ENCODE data around the gene CADPS2.

Gene CADPS2

GRCh38 chr7:122674502-122674901 lies 211.8 kb downstream of the CADPS2 start:
- DNase-seq (ENCODE audit: extremely low read depth, low read depth) = no peak
- TF ChIP-seq CTCF (IDR thresholded peaks at IDR 0.05; ENCODE audit: low read depth, low read length, missing control alignments) = no peak
- H3K4me3 ChIP-seq (replicated peaks; ENCODE audit: low read depth, low read length) = no peak overlapping the region

GRCh38 chr7:122673951-122674350 lies 212.3 kb downstream of the CADPS2 start:
- TF ChIP-seq CTCF (IDR thresholded peaks at IDR 0.05; ENCODE audit: low read depth, low read length, missing control alignments) = no peak
- no peak for DNase-seq (ENCODE audit: extremely low read depth, low read depth)
- no peak overlapping the region for H3K4me3 ChIP-seq (replicated peaks; ENCODE audit: low read depth, low read length)

- TF ChIP-seq CTCF (IDR thresholded peaks at IDR 0.05; ENCODE audit: low read depth, low read length, missing control alignments) = no peak
- no peak for DNase-seq (ENCODE audit: extremely low read depth, low read depth)
- H3K4me3 ChIP-seq (replicated peaks; ENCODE audit: low read depth, low read length) = no peak overlapping the region
These were observed 213.7 kb downstream of the CADPS2 start for GRCh38 chr7:122672536-122672935.

GRCh38 chr7:122663733-122664132 lies 222.5 kb downstream of the CADPS2 start:
- no peak for TF ChIP-seq CTCF (IDR thresholded peaks at IDR 0.05; ENCODE audit: low read depth, low read length, missing control alignments)

GRCh38 chr7:122658856-122659255 lies 227.4 kb downstream of the CADPS2 start:
- TF ChIP-seq CTCF (IDR thresholded peaks at IDR 0.05; ENCODE audit: low read depth, low read length, missing control alignments) = no peak
- no peak overlapping the region for H3K4me3 ChIP-seq (replicated peaks; ENCODE audit: low read depth, low read length)
- DNase-seq (ENCODE audit: extremely low read depth, low read depth) = no peak

More at GRCh38 chr7:122663733-122664132, 222.5 kb downstream of the CADPS2 start:
- H3K4me3 ChIP-seq (replicated peaks; ENCODE audit: low read depth, low read length) = no peak overlapping the region
- no peak for DNase-seq (ENCODE audit: extremely low read depth, low read depth)

- H3K4me3 ChIP-seq (replicated peaks; ENCODE audit: low read depth, low read length) = no peak overlapping the region
- no peak for TF ChIP-seq CTCF (IDR thresholded peaks at IDR 0.05; ENCODE audit: low read depth, low read length, missing control alignments)
- no peak for DNase-seq (ENCODE audit: extremely low read depth, low read depth)
These were observed 232.6 kb downstream of the CADPS2 start for GRCh38 chr7:122653685-122654084.

GRCh38 chr7:122652876-122653275 lies 233.4 kb downstream of the CADPS2 start:
- no peak for DNase-seq (ENCODE audit: extremely low read depth, low read depth)
- TF ChIP-seq CTCF (IDR thresholded peaks at IDR 0.05; ENCODE audit: low read depth, low read length, missing control alignments) = no peak
- H3K4me3 ChIP-seq (replicated peaks; ENCODE audit: low read depth, low read length) = no peak overlapping the region
